HEK293T (cell line): Measurements from ENCODE around the gene SMIM15.

Experiments
- CTBP1 ChIP-seq: fragments of 450-650 bp; IDR thresholded peaks from 2 replicates; pipeline ENCODE4 v1.6.1; 2016; ENCODE audit warnings: borderline replicate concordance
- ELF4 ChIP-seq: fragments of 450-650 bp; IDR thresholded peaks from 2 replicates; pipeline ENCODE4 v1.6.1; 2017; ENCODE audit warnings: antibody characterized with exemption
- FOXK2 ChIP-seq: fragments of 450-650 bp; IDR thresholded peaks from 2 replicates; pipeline ENCODE4 v1.6.1; 2016; ENCODE audit warnings: mild to moderate bottlenecking
- LEF1 ChIP-seq: fragments of 450-650 bp; IDR thresholded peaks from 2 replicates; pipeline ENCODE4 v1.6.1; 2017; ENCODE audit warnings: mild to moderate bottlenecking, borderline replicate concordance
- NFRKB ChIP-seq: fragments of 450-650 bp; IDR thresholded peaks from 2 replicates; pipeline ENCODE4 v1.6.1; 2016; ENCODE audit warnings: mild to moderate bottlenecking, moderate library complexity
- SP1 ChIP-seq: fragments of 450-650 bp; IDR thresholded peaks from 2 replicates; pipeline ENCODE4 v1.6.1; 2017
- TARDBP ChIP-seq: fragments of 450-650 bp; IDR thresholded peaks from 2 replicates; pipeline ENCODE4 v1.6.1; 2016

DNA sequence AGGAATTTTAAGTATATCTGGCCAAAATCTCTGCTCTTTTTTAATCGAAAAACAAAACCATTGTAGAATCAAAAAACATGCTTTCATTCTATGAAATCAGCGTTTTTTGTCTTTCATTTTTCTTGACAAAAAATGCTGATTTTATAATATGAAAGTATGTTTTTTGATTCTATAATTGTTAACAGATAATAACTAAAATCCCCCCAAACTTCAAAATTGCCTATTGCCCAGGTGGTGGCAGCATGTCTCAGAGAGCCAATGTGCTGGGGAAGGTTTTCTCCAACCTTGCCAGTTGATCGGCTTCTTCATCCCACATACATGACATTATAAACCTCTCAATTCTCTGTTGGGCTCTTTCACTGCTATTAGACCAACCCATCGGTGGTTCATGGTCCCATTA is 5.1 kb upstream of the SMIM15 start:
- TF ChIP-seq NFRKB (no peak), TARDBP (no peak), ELF4 (no peak), SP1 (no peak), LEF1 (no peak), CTBP1 (no peak), FOXK2 (no peak)
